ENCODE results near the gene ARID1B. TPM values are rescaled to one million over a fixed set of nuclear protein-coding genes. Genes with fewer than 3 reads are reported as not detected.

The ARID1B gene
- total and polyA plus RNA-seq, 2 of the 13 experiments (the other 11 are each of a cell fraction or from before 2014, with no cell fraction given), result 20.1 to 32.6 TPM

DNA sequence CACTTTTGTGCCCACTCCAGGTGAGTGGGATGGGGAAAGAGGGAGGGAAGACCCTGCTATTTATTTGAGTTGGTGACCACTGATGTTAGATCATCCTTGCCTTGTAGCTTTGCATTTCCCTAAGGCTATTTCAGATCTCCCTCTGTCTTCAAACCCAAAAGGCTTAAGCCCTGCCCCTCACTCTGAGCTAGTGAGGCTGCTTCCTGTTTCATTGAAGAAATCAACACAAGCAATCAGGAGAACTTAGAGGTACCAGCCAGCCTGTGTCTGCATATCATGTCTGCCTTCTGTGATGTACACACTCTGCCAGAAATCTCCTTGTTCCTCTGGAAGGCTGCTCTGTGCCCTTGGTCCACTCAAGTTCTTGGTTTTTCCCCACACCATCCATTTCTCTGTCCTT, 135.3 kb downstream of the ARID1B start (continued):
- TF ChIP-seq EP300 (IDR thresholded peaks at IDR 0.05; ENCODE audit: low read depth in 2 of 2, low read length in 2 of 2), result no peak
- no peak for TF ChIP-seq EP300 (CRISPR knock-in tag; IDR thresholded peaks at IDR 0.05; ENCODE audit: borderline replicate concordance)
- no peak for TF ChIP-seq ZNF724P (CRISPR knock-in tag; IDR thresholded peaks at IDR 0.05; ENCODE audit: borderline replicate concordance)
- no peak for TF ChIP-seq ETV6 (CRISPR knock-in tag; conservative IDR thresholded peaks at IDR 0.05)
- no peak for TF ChIP-seq ZFAT (CRISPR knock-in tag; conservative IDR thresholded peaks at IDR 0.05)
- no peak for TF ChIP-seq HHEX (CRISPR knock-in tag; IDR thresholded peaks at IDR 0.05)
- no peak for TF ChIP-seq ZNF33B (CRISPR knock-in tag; IDR thresholded peaks at IDR 0.05)
- TF ChIP-seq ZNF343 (CRISPR knock-in tag; IDR thresholded peaks at IDR 0.05), result no peak
- no peak for TF ChIP-seq KLF9 (CRISPR knock-in tag; IDR thresholded peaks at IDR 0.05; ENCODE audit: low read depth)
- TF ChIP-seq TOE1 (CRISPR knock-in tag; IDR thresholded peaks at IDR 0.05), result no peak
- TF ChIP-seq ZNF3 (CRISPR knock-in tag; IDR thresholded peaks at IDR 0.05), result no peak

DNA sequence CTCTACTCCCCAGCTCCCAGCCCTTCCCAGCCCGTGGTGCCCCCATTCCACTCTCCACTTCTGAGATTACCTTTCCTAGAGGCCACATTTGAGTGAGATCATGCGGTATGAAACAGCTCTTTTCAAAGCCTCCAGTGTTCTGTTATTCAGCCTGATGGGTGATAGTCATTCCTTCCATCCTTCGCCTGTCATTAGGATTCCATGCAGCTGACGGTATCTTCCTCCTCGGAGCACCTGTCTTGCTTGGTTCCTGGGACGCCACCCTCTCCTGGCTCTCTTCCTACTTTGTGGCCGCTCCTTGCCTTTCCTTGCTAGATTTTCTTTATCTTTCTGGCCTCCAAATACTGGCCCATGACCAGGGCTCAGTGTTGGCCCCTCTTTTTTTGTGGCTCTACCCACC, 137.0 kb downstream of the ARID1B start:
- BruUV-seq (replicated peaks), result no TSS peak
- Histone ChIP-seq H3K79me2 (ENCODE audit: insufficient read depth, low read length) (peaks cover 12% of the 10 kb centered on the region), H3K4me1 (ENCODE audit: insufficient read depth, low read length) (no peaks in the 10 kb centered on the region), H3K4me2 (ENCODE audit: low read depth, low read length) (no peak overlapping the region), H3K9ac (ENCODE audit: insufficient read depth, low read depth, low read length) (no peak overlapping the region), H3K4me3 (replicated peaks in 1 of 3; ENCODE audit: insufficient read depth in 1 of 3, low read depth in 2 of 3, low read length in 3 of 3) (no peak overlapping the region), H3K36me3 (replicated peaks in 1 of 2; ENCODE audit: control insufficient read depth in 1 of 2, insufficient read depth in 2 of 2, low read length in 2 of 2) (peaks cover 4 to 14% of the 10 kb centered on the region in 2 experiments; a peak in 4 of 5 replicates), H4K20me1 (ENCODE audit: insufficient read depth, low read length) (no peaks in the 10 kb centered on the region), H3K27me3 (ENCODE audit: control insufficient read depth in 1 of 2, insufficient read depth in 2 of 2, low read length in 2 of 2) (no peaks in the 10 kb centered on the region), H2AFZ (ENCODE audit: low read length) (no peak overlapping the region), H3K9me3 (ENCODE audit: low read length) (no peaks in the 10 kb centered on the region), H3K27ac (ENCODE audit: extremely low read length, insufficient read depth, low read length) (no peak overlapping the region)
- intact Hi-C loops (cut with micrococcal nuclease; ENCODE audit: unreplicated experiment), result no loop called here
- in situ Hi-C loops (cut with HindIII; ENCODE audit: extremely low pct_ligation_motif_present, low pct_unique_long_range_greater_than_20kb), result no loop called here
- FAIRE-seq (no peak), ATAC-seq (no peak), DNase-seq (ENCODE audit: low spot score) (no peak)
- TF ChIP-seq ZNF333 (CRISPR knock-in tag; IDR thresholded peaks at IDR 0.05; ENCODE audit: borderline replicate concordance) (no peak), NFYC (CRISPR knock-in tag; IDR thresholded peaks at IDR 0.05) (no peak), MXI1 (IDR thresholded peaks at IDR 0.05; ENCODE audit: borderline replicate concordance, low read depth, low read length) (no peak), PAX8 (CRISPR knock-in tag; IDR thresholded peaks at IDR 0.05; ENCODE audit: borderline replicate concordance) (no peak), ZSCAN22 (CRISPR knock-in tag; IDR thresholded peaks at IDR 0.05) (no peak), SUZ12 (IDR thresholded peaks at IDR 0.05; ENCODE audit: low read depth, low read length) (no peak), FOXO1 (CRISPR knock-in tag; IDR thresholded peaks at IDR 0.05) (no peak)
- ChIA-PET CTCF (ENCODE audit: low intra/inter-chr PET ratio, low total read pairs) (no interaction called here), POLR2A (no interaction called here)
- WGBS (ENCODE audit: low lambda C conversion rate), result 98% methylated on average over 7 of the region's 7 CpGs
